ENCODE data around the gene ENPP6.
A peak's percentile ranks its signal among the peaks of the same experiment; 100 is the strongest.

ENPP6 gene

DNA sequence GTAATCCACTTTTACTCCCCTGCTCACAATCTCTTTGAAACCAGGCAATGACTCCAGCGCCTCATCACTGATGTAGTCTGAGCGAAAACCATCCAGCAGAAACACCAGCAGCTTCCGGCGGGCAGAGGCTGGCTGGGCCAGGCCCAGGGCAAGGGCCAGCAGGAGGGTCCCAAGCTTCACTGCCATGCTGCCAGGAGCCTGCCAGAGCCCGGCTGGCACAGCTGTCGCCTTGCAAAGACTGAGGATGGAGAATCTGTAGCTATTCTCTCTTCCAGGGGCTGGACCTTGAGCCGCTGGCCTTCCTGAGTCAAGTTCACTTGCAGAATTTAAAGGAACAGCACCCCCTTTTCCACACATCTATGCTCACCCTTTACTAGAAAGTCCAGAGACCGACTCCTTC lies at the start of gene ENPP6:
Gene ENPP6 (minus strand): TSS at position 240 of the 400 bp plus-strand sequence. CDS start 54 bp downstream, at position 186.
- no peak within 1 kb of the TSS for H3K4me3 ChIP-seq (ENCODE audit: low read depth, low read length)
- no peak for TF ChIP-seq CTCF (IDR thresholded peaks at IDR 0.05; ENCODE audit: insufficient read depth, low read length, missing control alignments)
- ChIA-PET POLR2A (no interaction called here), CTCF (no interaction called here)
- DNase-seq (ENCODE audit: low read depth, low spot score) = no peak

- no peak for TF ChIP-seq CTCF (IDR thresholded peaks at IDR 0.05; ENCODE audit: insufficient read depth, low read length, missing control alignments)
- POLR2A ChIA-PET = no interaction called here
These were observed 49.5 kb upstream of the ENPP6 start for GRCh38 chr4:184267206-184267608.

GRCh38 chr4:184265546-184266351 lies 48.1 kb upstream of the ENPP6 start:
- no peak for DNase-seq (ENCODE audit: low read depth, low spot score)
- no peak overlapping the region for H3K4me3 ChIP-seq (ENCODE audit: low read depth, low read length)
- CTCF ChIA-PET = interaction anchor here (0.7 to 5.4 kb wide), 18 partner anchors 8 to 480 kb away, joined by 3 to 84 read pairs (median 4); partner anchors contain the start of gene IRF2
- TF ChIP-seq CTCF (IDR thresholded peaks at IDR 0.05; ENCODE audit: insufficient read depth, low read length, missing control alignments) = no peak
- POLR2A ChIA-PET = interaction anchor here (2.1 kb wide), 1 partner anchor 271 kb away, joined by 12 read pairs; no protein-coding TSS in a partner anchor

More at GRCh38 chr4:184267206-184267608, 49.5 kb upstream of the ENPP6 start:
- CTCF ChIA-PET = interaction anchor here (1.2 to 5.4 kb wide), 5 partner anchors 14 to 270 kb away, joined by 3 to 84 read pairs (median 5); no protein-coding TSS in a partner anchor
- DNase-seq (ENCODE audit: low read depth, low spot score) = no peak
- no peak overlapping the region for H3K4me3 ChIP-seq (ENCODE audit: low read depth, low read length)

DNA sequence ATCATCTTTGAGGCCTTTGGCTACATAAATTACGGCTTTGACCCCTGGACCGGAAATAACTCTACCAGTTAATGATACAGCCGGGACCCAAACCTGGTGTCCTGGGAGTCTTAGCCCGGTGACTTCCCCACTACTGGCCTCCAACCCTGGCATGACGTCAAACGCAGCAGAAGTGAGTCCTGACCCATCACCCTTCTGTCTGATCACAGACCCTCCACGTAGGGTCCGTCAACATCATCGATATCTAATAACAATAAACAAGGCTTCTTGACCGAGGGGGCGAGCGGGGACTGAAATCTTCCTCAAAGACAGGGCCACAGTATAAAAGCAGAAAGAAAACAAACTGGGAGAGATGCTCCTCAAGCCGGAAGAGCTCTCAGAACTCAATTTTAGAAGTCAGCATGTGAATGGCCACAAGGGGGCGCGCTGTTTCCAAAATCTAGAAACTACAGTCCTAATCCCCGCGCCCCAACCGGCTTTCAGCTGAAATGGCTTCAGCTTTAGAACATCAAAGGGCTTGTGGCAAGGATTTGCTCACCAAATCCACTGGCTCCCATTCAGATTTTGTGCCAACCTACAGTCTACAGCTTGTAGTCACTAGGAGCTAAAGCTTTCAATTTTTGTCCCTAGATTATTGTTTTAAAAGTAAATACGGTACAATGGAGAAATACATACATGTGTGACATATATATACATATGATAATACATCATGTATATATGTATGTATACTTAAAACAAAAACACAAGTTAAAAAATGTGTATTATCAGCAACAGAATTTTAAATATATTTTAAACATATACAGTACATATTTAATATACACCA lies 46.4 kb upstream of the ENPP6 start:
- peak; percentile 77 for TF ChIP-seq CTCF (IDR thresholded peaks at IDR 0.05; ENCODE audit: insufficient read depth, low read length, missing control alignments)
- ChIA-PET POLR2A (interaction anchor here (0.8 to 2.1 kb wide), 3 partner anchors 273 to 385 kb away, joined by 3 to 12 read pairs (median 4); partner anchors contain the start of genes CASP3 and PRIMPOL), CTCF (interaction anchor here (0.6 to 5.4 kb wide), 55 partner anchors 10 to 832 kb away, joined by 3 to 84 read pairs (median 4); partner anchors contain the start of genes CASP3, CENPU and IRF2)
- DNase-seq (ENCODE audit: low read depth, low spot score) = peak; percentile 33
- no peak overlapping the region for H3K4me3 ChIP-seq (ENCODE audit: low read depth, low read length)

GRCh38 chr4:184263461-184263860 lies 45.8 kb upstream of the ENPP6 start:
- TF ChIP-seq CTCF (IDR thresholded peaks at IDR 0.05; ENCODE audit: insufficient read depth, low read length, missing control alignments) = no peak
- no peak overlapping the region for H3K4me3 ChIP-seq (ENCODE audit: low read depth, low read length)
- DNase-seq (ENCODE audit: low read depth, low spot score) = no peak
- CTCF ChIA-PET = interaction anchor here (0.7 to 5.4 kb wide), 47 partner anchors 10 to 832 kb away, joined by 3 to 84 read pairs (median 4); partner anchors contain the start of genes CASP3 and CENPU
- POLR2A ChIA-PET = interaction anchor here (0.8 to 2.1 kb wide), 2 partner anchors 274 to 386 kb away, joined by 4 to 12 read pairs; partner anchors contain the start of genes CASP3 and PRIMPOL

Data from AG04449 (cell line).